Left ventricle myocardium inferior (tissue), 1 donor: Measurements from ENCODE around the gene PCCA. TPM values are rescaled to one million over a fixed set of nuclear protein-coding genes. Genes with fewer than 3 reads are reported as not detected.
A peak's percentile ranks its signal among the peaks of the same experiment; 100 is the strongest.

ENCODE experiments used
- DNase-seq: peaks from one replicate; pipeline ENCODE4 v3.0.0-alpha.2; 2020
- H3K27ac ChIP-seq: fragments of 200-600 bp; replicated peaks from 2 replicates; pipeline ENCODE4 v1.8.0; 2021
- H3K27me3 ChIP-seq: fragments of 200-600 bp; 2 replicates; pipeline ENCODE4 v1.8.0; 2021; ENCODE audit warnings: low read depth
- H3K36me3 ChIP-seq: fragments of 200-600 bp; 2 replicates; pipeline ENCODE4 v1.8.0; 2021
- H3K4me1 ChIP-seq: fragments of 200-600 bp; 2 replicates; pipeline ENCODE4 v1.8.0; 2021
- H3K4me3 ChIP-seq: fragments of 200-600 bp; 2 replicates; pipeline ENCODE4 v1.8.0; 2021; ENCODE audit warnings: mild to moderate bottlenecking, moderate library complexity
- H3K9me3 ChIP-seq: fragments of 200-600 bp; replicated peaks from 2 replicates; pipeline ENCODE4 v1.8.0; 2021
- CTCF ChIP-seq: fragments of 200-600 bp; IDR thresholded peaks from 2 replicates; pipeline ENCODE4 v1.8.0; 2021; ENCODE audit warnings: antibody characterized with exemption, mild to moderate bottlenecking, borderline replicate concordance
- intact Hi-C: fragments of 100-400 bp; cut with micrococcal nuclease; formaldehyde crosslinking; loops from one replicate; pipeline ENCODE4 v1.11.0; 2022
- total RNA-seq: library from RNA; stranded (reverse); fragmentation: NEBNext Ultra II Directional; extraction: Animal tissue kit (Norgen Biotek cat#: 25700); gene quantifications from one replicate; pipeline ENCODE4 v1.2.1, GENCODE V29; 2021
- donor health status: DM: no; HTN: yes; CAD: no; lungs with severe emphysema.

PCCA gene
- total RNA-seq, 1 donor from 2014 or later, result 65.4 TPM

GRCh38 chr13:100537951-100538462, 449.1 kb downstream of the PCCA start:
- no peak for DNase-seq
- no peaks in the 10 kb centered on the region for H3K27me3 ChIP-seq
- intact Hi-C loops, result no loop called here
- H3K9me3 ChIP-seq, result peaks cover 9% of the 10 kb centered on the region
- no peak for TF ChIP-seq CTCF
- peaks cover 15% of the 10 kb centered on the region for H3K36me3 ChIP-seq
- no peak overlapping the region for H3K4me3 ChIP-seq
- H3K4me1 ChIP-seq, result no peaks in the 10 kb centered on the region
- H3K27ac ChIP-seq, result no peak overlapping the region

- TF ChIP-seq CTCF, result no peak
- DNase-seq, result no peak
- H3K4me1 ChIP-seq, result peaks cover 8% of the 10 kb centered on the region
- peaks cover 15% of the 10 kb centered on the region for H3K36me3 ChIP-seq
- H3K27ac ChIP-seq, result no peak overlapping the region
- no peaks in the 10 kb centered on the region for H3K27me3 ChIP-seq
- H3K9me3 ChIP-seq, result peaks cover 9% of the 10 kb centered on the region
- no peak overlapping the region for H3K4me3 ChIP-seq
- intact Hi-C loops, result no loop called here
Observed at GRCh38 chr13:100540621-100541020, 451.7 kb downstream of the PCCA start.

DNA sequence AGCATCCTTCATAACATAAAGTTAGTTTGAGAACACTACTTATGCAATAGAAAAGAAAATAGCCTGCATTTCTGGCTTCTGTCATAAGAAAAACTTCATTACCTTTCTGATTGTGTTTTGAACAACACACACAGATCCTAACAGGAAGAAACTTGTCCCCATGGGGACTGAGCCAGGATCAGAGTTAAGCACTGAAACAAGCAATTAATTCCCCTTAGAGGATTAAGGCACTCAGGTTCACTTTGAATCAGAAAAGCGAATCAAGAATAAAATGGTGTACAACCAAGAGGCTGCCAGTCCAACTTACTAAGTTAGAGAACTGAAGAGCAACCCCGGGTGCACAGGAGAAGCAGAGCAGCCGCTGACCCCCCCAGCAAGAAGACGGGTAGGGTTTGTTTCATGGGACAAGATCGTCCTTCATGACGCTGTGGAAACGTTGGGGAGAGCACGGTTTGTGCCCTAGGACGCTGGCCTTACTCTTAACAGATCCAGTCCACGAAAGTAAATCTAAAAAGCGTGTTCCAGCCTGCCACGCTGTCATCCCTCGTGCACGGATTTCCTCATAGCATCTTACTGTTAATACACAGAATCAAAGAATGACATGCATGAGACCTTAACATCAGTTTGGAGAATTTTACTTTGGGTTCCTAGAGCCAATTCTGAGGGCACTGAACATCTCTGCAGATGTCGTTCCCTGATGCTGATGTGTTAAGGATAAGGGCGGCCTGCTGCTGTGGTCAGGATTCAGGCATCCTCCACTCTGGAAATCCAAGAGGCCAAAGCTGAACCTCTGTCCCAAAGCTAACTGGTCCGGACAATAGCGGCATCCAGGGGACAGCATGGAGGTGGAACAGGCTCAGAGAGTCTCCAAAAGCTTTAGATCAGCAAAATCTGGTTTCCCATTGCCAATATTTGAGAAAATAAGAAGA, 453.3 kb downstream of the PCCA start:
- no peak overlapping the region for H3K27ac ChIP-seq
- TF ChIP-seq CTCF, result no peak
- H3K36me3 ChIP-seq, result peaks cover 14% of the 10 kb centered on the region
- peaks cover 8% of the 10 kb centered on the region for H3K4me1 ChIP-seq
- no peak for DNase-seq
- H3K27me3 ChIP-seq, result no peaks in the 10 kb centered on the region
- H3K9me3 ChIP-seq, result peaks cover 9% of the 10 kb centered on the region
- no peak overlapping the region for H3K4me3 ChIP-seq
- intact Hi-C loops, result no loop called here

DNA sequence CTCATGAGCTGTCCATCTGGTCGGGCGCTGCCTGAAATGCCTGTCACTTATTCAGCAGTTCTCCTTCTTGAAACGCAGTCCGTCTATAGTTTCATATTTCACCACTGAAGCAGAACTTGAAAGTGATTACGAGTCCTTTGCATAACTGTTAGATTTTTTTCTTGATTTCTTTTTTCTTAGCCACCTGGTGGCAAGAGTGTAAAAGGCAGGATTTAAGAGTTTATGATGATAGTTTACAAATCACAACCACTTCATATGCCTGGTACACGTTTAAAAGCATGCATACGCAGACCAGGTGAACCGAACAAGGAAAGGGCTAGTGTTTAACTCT, 453.9 kb downstream of the PCCA start:
- Histone ChIP-seq H3K27me3 (no peaks in the 10 kb centered on the region), H3K27ac (no peak overlapping the region), H3K36me3 (peaks cover 8% of the 10 kb centered on the region), H3K4me1 (peaks cover 8% of the 10 kb centered on the region), H3K4me3 (no peak overlapping the region), H3K9me3 (peaks cover 9% of the 10 kb centered on the region)
- peak; percentile 15 for TF ChIP-seq CTCF
- DNase-seq, result no peak
- intact Hi-C loops, result no loop called here

- Histone ChIP-seq H3K9me3 (peaks cover 2% of the 10 kb centered on the region), H3K4me3 (peak overlapping the region; percentile 51), H3K4me1 (peaks cover 8% of the 10 kb centered on the region), H3K27ac (no peak overlapping the region), H3K36me3 (peaks cover 1% of the 10 kb centered on the region), H3K27me3 (no peaks in the 10 kb centered on the region)
- intact Hi-C loops, result no loop called here
- TF ChIP-seq CTCF, result no peak
- no peak for DNase-seq
Observed at GRCh38 chr13:100543872-100544602, 455.1 kb downstream of the PCCA start.
